GM18861 (cell line): Measurements from ENCODE around the gene DHX16.

Experiments
- ATAC-seq: cut with Tn5 transposase; IDR thresholded peaks from one replicate; pipeline ENCODE4 v1.9.1; 2021; ENCODE audit not compliant: unreplicated experiment

Gene DHX16

DNA sequence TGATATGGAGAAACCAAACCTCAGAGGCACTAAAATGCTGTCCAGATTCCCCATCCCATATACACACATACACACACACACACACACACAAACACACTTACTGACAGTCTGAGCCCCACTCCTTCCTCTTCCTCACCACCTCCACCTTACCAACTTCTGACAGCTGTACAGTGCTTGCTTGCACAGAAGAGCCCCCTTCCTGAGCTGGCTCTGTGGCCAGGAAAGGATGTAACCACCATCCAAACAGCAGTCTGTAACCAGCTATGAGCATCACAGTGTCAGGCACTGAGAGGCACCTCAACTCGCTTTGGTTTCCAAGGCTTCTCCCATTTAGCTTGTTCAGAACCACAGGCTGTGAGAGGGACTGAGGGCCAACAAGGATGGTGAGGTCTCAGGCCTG, 31.8 kb downstream of the DHX16 start:
- no peak for ATAC-seq

DNA sequence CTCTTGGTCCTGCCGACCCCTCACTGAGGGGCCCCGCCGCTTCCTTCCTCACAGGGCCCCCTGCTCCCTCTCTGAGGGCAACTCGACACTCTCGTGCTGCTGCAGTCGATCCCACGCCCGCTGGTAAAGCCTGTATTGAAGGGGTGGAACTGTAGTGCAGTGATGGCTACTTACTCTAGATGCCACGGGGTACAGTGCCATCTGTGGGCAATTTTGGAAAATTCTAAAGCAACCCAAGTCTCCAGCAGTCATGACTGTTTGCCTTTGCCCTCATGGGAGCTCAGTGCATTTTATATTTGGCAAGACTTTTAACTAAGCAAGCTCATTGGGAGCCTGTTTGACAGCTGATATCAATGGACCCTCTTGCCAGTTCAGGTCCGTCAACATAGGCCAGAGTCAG, 32.3 kb downstream of the DHX16 start:
- ATAC-seq = no peak

DNA sequence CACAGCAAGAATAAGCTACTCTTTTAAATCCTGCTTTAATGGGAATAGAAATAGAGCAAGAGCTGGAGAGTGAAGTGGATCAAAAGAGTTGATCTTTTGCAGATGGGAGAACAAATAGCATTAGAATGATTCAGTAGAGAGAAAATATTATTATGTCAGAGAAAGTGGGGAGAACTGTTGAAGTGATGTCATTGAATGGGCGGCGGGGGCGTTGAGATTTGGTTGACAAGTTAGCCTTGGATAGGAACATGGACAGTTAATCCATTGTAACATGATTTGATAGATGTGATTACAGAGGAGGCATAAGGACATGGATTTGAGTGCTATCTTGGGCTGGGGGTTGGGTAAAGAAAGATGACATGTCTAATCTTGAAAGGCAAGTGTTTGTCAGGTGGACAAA, 37.0 kb downstream of the DHX16 start:
- no peak for ATAC-seq

DNA sequence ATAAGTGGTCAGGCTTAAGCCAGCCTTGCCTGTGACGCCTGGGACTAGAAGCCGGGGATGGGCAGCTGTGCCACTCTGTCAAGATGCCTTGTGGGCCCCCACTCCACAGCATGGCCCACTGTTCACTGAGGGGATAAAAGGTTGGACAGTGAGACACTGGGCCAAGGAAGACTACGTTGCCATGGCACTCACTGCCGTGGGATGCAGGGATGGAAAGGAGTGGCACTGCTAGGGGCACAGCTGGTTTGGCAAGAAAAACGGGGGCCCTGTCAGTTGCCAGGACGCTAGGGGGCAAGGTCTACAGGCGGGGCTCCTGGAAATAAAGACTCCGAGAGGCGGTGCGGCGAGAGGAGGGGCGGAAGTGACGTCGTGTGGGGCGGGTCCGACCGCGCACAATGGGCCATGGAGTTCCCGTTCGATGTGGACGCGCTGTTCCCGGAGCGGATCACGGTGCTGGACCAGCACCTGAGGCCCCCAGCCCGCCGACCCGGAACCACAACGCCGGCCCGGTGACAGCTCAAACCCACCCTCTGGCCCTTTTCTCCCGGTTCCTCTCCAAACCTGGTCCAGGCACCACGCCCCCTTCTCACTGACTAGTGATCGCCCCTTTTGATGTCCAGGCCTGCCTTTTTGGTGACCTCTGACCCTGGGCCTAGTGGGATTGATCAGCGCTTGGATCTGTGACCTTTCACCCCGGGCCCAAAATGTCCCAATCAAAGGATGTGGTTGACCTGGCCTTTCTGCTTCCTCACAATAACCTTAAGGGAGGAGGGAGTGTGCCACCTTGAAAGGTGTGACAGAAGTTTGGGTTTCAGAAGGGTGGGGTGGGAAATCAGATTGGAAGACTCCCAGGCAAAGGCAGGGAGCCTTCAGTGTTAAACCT, 46.1 kb downstream of the DHX16 start, which contains the start of gene ATAT1:
Gene ATAT1, plus strand, starts transcription at position 391 of the 883 bp plus-strand sequence.
- ATAC-seq = no peak

DNA sequence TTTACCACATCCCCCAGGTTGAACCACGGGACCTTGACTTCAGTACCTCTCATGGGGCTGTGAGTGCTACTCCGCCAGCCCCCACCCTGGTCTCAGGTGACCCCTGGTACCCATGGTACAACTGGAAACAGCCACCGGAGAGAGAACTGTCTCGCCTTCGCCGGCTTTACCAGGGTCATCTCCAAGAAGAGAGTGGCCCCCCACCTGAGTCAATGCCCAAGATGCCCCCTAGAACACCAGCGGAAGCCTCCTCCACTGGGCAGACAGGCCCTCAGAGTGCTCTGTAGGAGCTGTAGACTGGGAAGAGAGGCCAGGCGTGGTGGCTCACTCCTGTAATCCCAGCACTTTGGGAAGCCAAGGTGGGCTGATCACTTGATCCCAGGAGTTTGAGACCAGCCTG, 47.3 kb downstream of the DHX16 start:
- no peak for ATAC-seq

- ATAC-seq = no peak
These were observed 53.2 kb downstream of the DHX16 start for GRCh38 chr6:30619561-30619960.

- no peak for ATAC-seq
These were observed 54.5 kb downstream of the DHX16 start for GRCh38 chr6:30618270-30618797.

GRCh38 chr6:30617565-30618269, 55.1 kb downstream of the DHX16 start, which contains the start of gene MRPS18B:
Gene MRPS18B, plus strand, starts transcription at chr6:30617840. Its CDS starts 26 bp downstream, at chr6:30617866.
- peak; percentile 45 for ATAC-seq

GRCh38 chr6:30616811-30617564, 55.8 kb downstream of the DHX16 start, which contains the start of gene PPP1R10:
Gene PPP1R10, minus strand, starts transcription at chr6:30617243. Its CDS starts 7,299 bp downstream, at chr6:30609944.
- peak; percentile 76 for ATAC-seq

DNA sequence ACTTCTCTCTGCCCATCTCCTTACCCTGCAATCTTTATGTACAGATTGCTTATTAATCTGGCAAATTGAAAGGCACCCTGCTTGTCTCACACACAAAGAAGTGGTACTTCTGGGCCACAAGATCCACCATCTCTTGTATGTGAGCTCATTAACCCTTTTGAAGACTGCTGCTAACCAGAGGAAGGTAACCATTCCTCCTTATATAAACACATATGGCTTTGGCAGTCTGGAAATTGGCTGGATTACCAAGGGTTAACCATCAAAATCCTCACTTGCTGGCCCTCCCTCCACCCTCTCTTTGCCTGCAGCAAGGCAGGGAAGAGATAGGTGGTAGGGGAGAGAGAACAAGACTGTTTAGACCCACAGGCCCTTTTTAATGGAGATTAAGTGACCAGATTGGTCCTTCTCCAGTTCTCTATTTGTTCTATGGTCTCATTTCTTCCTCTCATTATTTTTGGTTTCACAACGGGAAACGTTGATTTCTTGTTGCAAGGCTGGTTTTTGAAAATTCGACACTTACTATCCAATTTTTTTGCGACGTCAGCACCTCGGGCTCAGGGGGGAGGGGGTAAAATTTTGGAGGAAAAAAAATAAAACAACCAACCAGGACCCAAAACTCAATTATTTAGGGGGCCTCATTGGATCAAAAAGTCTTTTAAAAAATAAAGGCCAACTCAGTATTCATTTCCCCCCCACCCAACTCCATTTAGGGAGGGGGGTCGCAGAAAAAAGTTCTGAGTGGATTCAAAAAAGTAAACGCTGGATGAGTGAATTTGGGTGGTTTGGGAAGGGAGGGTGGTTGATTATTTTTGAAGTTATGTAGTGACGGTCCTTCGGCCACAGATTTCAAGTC, 56.6 kb downstream of the DHX16 start:
- no peak for ATAC-seq

DNA sequence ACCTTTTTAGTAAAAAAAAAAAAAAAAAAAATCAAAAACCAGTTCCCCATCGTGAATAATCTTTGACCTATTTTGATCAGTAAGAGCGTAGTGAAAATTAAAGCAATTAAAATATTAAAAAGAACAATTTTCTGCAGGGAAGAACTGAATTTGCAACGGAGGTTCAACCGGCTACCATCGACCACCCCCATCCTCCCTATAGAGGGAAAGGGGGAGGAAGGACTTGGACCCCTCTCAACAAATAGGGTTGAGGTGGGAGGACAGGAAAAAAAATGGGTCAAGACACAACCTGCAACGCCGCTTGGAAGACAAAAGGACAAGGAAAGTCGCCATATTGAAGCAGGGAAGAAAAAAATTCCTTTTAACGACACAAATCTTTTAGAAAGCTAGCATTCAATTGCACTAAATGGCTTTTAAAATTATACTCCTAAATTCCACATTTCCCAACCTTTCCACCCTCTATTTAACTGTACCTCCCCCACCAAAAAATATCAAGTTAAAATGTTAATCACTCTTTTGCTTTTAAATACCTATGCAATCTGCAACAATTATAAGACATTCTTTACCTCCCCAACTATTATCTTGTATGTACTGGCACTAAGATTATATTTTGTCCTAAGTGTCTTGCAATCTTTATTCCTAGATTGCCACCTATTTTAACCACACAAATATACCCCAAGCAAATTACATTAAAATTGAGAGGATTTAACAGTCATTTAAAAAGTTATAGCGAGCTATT, 57.4 kb downstream of the DHX16 start:
- ATAC-seq = no peak

DNA sequence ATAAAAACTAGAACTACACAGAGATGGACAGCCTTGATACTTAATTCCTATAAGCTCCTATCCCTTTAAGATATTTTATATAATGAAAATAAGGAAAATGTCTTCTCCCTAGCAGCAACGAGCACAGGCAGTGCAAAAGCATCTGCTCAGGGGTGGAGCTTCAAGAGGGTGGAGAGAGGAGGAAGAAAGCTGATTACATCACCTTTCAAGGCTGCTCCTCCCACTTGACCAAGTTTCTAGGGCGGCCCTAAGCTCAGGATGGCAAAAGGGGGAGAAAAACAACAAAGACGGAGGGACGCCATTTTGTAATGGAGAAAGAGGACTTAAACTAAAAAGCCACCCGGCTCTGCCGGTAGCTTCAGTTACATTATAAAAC, 58.0 kb downstream of the DHX16 start:
- peak; percentile 29 for ATAC-seq

DNA sequence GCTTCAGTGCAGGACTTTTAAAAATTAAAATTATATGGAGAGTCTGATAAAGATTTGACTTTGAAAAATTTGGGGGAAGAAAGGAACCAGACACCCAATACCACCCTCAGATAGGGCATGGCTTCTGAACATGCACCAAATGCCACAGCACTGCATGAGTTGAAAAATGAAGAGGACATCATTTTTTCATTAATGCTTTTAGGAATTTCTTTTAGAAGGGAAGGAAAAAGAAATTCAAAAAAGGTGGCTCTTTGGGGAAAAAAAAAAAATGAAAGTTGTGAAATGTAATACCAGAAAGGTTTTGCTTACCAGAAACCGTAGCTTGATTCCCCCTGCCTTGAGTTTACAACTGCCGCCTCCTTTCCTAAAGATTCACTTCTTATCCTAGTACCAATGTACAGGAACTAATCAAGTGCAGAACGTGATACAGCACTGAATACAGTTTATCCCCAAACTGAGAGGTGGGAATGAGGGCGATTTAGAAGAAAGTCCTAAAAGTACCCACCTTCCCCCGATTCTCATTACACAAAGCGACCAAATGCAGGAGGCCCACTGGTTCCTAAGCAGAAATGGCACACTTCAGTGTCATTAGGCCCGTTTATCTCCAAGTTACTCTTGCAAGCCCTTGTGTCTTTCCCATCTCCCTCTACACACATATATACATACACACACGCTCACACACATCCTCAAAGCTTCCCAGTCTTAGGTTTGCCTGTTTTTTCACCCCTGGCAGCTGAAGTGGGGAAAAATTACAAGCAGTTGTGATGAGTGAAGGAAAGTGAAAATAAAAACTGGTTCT, 58.6 kb downstream of the DHX16 start:
- no peak for ATAC-seq

DNA sequence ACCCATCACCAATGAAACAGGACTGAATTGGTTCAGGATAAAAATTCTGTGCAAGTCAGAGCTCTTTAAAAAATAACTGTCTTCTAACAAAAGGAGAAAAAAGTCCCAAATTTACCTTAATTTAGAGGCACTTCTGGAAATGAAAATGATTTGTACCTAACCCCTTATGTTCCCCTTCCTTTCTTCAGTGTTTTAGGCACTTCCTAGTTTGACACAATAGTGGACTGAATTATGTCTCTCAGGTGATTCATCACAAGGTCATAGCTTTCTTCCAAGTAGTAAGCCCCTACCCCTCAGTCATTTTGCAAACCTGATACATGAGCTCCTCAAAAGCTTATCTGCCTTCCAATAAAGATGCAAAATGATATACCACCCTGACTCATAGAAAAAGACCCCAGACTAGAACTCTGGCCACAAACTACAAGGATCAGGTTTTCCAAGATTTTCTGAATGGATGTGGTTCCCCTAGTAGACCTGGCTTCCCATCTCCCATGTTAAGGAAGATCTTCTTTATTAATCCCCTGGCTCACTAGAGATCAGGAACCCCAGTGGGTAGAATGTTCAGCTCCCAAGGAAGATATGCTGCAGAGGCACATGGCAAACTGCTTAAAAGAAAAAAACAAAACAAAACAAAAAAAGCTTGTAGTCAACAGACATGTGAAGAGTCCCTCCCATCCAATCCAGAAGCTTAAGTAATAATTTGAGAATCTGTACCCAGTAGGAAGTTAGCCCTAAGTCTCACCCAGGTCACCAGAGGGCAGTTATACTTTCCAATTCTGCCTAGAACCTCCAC, 59.4 kb downstream of the DHX16 start:
- no peak for ATAC-seq

- no peak for ATAC-seq
These were observed 60.0 kb downstream of the DHX16 start for GRCh38 chr6:30612687-30613248.

DNA sequence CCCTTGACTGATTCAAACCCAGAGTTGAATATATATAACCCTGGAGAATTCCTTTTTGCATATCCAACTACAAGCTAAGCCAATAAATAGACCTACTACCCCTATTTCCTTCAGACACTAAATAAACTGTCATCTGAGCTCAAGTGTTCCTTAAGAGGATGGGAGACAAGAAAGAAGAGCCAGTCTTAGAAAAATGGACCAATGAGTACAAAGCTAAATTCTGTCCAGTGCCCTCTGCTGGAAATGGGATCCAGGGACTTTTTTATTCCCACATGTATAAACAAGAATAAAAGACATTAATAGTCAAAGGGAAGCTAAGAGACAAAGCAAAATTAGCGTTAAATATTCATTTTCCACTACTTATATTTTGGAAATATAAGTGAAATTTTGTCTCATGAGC, 60.6 kb downstream of the DHX16 start:
- ATAC-seq = no peak

DNA sequence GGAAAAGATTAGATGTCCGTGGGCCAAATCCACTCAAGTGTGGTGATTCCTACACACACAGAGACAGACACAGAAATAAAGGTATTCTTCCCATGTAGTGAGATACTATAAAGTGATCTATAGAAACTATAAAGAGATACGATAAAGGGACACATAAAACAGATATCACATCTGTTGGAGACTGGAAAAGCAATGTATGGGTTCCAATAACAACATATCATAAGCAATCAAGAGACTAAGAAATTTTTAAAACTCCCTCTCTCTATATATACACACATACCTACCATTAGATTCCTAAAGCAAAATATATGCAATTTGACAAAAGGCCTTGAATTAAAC, 61.0 kb downstream of the DHX16 start:
- ATAC-seq = no peak
